ENCODE data around the gene OR2T35.

DNA sequence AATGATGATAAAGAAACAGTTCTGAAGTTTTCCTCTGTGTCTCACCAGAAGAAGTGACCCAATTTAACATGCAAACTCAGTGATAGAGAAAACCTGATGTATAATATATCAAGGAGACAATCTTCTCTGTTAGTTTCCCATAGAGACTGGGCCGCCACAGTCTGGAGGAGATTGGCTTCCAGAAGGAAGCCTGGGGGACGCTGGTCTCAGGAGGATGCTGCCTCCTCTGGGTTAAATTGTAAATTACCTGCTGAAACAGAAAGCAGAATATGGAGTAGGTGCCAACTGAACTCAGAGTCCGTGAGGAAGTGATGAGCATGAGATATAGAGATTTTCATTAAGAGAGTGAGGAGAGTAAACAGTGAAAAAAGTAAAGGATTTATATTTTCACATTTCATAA is 41.7 kb upstream of the OR2T35 start:
- TF ChIP-seq ERF (CRISPR knock-in tag; IDR thresholded peaks at IDR 0.05): no peak
- no peak for TF ChIP-seq MTF1 (CRISPR knock-in tag; IDR thresholded peaks at IDR 0.05)
